Measurements from ENCODE around the gene RYR3.

Gene RYR3

GRCh38 chr15:33700695-33701303 lies 390.0 kb downstream of the RYR3 start:
- no peaks in the 10 kb centered on the region for H3K27me3 ChIP-seq (replicated peaks; ENCODE audit: insufficient read depth, low read length)
- H3K9me2 ChIP-seq (replicated peaks; ENCODE audit: insufficient read depth, low read length): no peaks in the 10 kb centered on the region
- H3F3A ChIP-seq (ENCODE audit: insufficient read depth, low read length): no peaks in the 10 kb centered on the region
- 0 out of 2 replicates have a peak, but pooled peaks cover 4% of the 10 kb centered on the region for H3K4me1 ChIP-seq (ENCODE audit: low read length)
- no peaks in the 10 kb centered on the region for H3K9me3 ChIP-seq (replicated peaks; ENCODE audit: insufficient read depth, low read length)
- no peaks in the 10 kb centered on the region for H3K36me3 ChIP-seq (replicated peaks; ENCODE audit: insufficient read depth, low read length)
- H2AFZ ChIP-seq (ENCODE audit: low read length): peak overlapping the region; percentile 24; the same call in 1 of the 2 replicates
- no peak overlapping the region for H3K27ac ChIP-seq (ENCODE audit: low read length)
- TF ChIP-seq EZH2 (optimal IDR thresholded peaks at IDR 0.05; ENCODE audit: low read depth, low read length) (no peak), EZH2phosphoT487 (IDR thresholded peaks at IDR 0.05; ENCODE audit: low read length) (no peak)
- TF ChIP-seq, protein P1, sequence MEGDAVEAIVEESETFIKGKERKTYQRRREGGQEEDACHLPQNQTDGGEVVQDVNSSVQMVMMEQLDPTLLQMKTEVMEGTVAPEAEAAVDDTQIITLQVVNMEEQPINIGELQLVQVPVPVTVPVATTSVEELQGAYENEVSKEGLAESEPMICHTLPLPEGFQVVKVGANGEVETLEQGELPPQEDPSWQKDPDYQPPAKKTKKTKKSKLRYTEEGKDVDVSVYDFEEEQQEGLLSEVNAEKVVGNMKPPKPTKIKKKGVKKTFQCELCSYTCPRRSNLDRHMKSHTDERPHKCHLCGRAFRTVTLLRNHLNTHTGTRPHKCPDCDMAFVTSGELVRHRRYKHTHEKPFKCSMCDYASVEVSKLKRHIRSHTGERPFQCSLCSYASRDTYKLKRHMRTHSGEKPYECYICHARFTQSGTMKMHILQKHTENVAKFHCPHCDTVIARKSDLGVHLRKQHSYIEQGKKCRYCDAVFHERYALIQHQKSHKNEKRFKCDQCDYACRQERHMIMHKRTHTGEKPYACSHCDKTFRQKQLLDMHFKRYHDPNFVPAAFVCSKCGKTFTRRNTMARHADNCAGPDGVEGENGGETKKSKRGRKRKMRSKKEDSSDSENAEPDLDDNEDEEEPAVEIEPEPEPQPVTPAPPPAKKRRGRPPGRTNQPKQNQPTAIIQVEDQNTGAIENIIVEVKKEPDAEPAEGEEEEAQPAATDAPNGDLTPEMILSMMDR (IDR thresholded peaks at IDR 0.05; ENCODE audit: low read length): peak; percentile 95
- DNase-seq: peak; percentile 74
- no peak overlapping the region for H3K9ac ChIP-seq (ENCODE audit: low read length)
- H3K79me2 ChIP-seq (ENCODE audit: low read length): no peaks in the 10 kb centered on the region
- no peaks in the 10 kb centered on the region for H4K20me1 ChIP-seq (ENCODE audit: insufficient read depth, low read length)
- H3K4me3 ChIP-seq (ENCODE audit: low read length): 0 out of 2 replicates have a peak overlapping the region, but pooled peaks have one; percentile 5
- H3K4me2 ChIP-seq (ENCODE audit: low read depth, low read length): peak overlapping the region; percentile 26; the same call in 1 of the 2 replicates

DNA sequence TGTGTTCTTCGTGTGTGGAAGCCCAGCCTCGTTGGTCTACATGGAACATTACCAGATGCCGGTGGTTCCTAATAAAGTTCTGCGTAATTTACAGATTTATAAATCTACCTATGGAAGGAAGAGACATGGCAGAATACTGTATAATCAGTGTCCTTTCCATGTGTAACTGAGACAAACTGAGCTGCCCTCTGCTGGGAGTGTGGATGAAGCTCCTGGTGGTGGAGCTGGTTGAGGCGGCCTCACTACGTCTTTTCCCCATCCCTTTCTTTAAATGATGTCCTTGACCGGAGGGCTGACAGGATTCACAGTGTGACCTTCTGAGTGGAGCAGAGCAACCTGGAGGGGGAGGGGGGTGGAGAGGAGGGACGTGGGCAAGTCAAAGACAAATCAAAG lies 390.5 kb downstream of the RYR3 start:
- peak overlapping the region; percentile 24; the same call in 1 of the 2 replicates for H2AFZ ChIP-seq (ENCODE audit: low read length)
- no peak overlapping the region; the same call in 1 of the 2 replicates for H3K4me2 ChIP-seq (ENCODE audit: low read depth, low read length)
- no peaks in the 10 kb centered on the region for H3K27me3 ChIP-seq (replicated peaks; ENCODE audit: insufficient read depth, low read length)
- no peaks in the 10 kb centered on the region for H4K20me1 ChIP-seq (ENCODE audit: insufficient read depth, low read length)
- no peak overlapping the region for H3K9ac ChIP-seq (ENCODE audit: low read length)
- 0 out of 2 replicates have a peak, but pooled peaks cover 4% of the 10 kb centered on the region for H3K4me1 ChIP-seq (ENCODE audit: low read length)
- no peaks in the 10 kb centered on the region for H3F3A ChIP-seq (ENCODE audit: insufficient read depth, low read length)
- no peaks in the 10 kb centered on the region for H3K9me2 ChIP-seq (replicated peaks; ENCODE audit: insufficient read depth, low read length)
- no peak overlapping the region for H3K27ac ChIP-seq (ENCODE audit: low read length)
- no peaks in the 10 kb centered on the region for H3K36me3 ChIP-seq (replicated peaks; ENCODE audit: insufficient read depth, low read length)
- DNase-seq: no peak
- H3K79me2 ChIP-seq (ENCODE audit: low read length): no peaks in the 10 kb centered on the region
- no peak overlapping the region for H3K4me3 ChIP-seq (ENCODE audit: low read length)
- no peaks in the 10 kb centered on the region for H3K9me3 ChIP-seq (replicated peaks; ENCODE audit: insufficient read depth, low read length)
- no peak for TF ChIP-seq EZH2 (optimal IDR thresholded peaks at IDR 0.05; ENCODE audit: low read depth, low read length)
- TF ChIP-seq, protein P1 (IDR thresholded peaks at IDR 0.05; ENCODE audit: low read length): no peak
- TF ChIP-seq EZH2phosphoT487 (IDR thresholded peaks at IDR 0.05; ENCODE audit: low read length): no peak

DNA sequence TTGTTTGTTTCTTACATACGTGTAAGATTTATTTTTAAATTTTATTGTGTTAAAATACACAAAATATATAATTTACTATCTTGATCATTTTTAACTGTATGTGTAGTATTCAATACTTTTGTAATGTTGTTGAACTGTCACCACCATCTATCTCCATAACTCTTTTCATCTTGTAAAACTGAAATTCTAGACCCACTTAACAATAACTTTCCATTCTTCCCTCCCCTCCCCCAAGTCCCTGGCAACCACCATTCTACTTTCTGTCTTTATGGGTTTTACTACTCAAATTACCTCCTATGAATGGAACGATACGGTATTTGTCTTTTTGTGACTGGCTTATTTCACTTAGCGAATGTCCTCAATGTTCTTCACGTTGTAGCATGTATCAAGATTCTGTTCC lies 395.4 kb downstream of the RYR3 start:
- Histone ChIP-seq H4K20me1 (ENCODE audit: insufficient read depth, low read length) (no peaks in the 10 kb centered on the region), H3K9me3 (replicated peaks; ENCODE audit: insufficient read depth, low read length) (no peaks in the 10 kb centered on the region), H3K4me2 (ENCODE audit: low read depth, low read length) (no peak overlapping the region), H3K4me3 (ENCODE audit: low read length) (no peak overlapping the region), H3K36me3 (replicated peaks; ENCODE audit: insufficient read depth, low read length) (no peaks in the 10 kb centered on the region), H3F3A (ENCODE audit: insufficient read depth, low read length) (no peaks in the 10 kb centered on the region), H3K9ac (ENCODE audit: low read length) (no peak overlapping the region), H3K79me2 (ENCODE audit: low read length) (no peaks in the 10 kb centered on the region), H3K9me2 (replicated peaks; ENCODE audit: insufficient read depth, low read length) (no peaks in the 10 kb centered on the region), H3K4me1 (ENCODE audit: low read length) (no peaks in the 10 kb centered on the region), H2AFZ (ENCODE audit: low read length) (no peak overlapping the region), H3K27me3 (replicated peaks; ENCODE audit: insufficient read depth, low read length) (no peaks in the 10 kb centered on the region), H3K27ac (ENCODE audit: low read length) (no peak overlapping the region)
- TF ChIP-seq, protein P1 (IDR thresholded peaks at IDR 0.05; ENCODE audit: low read length): no peak
- no peak for TF ChIP-seq EZH2phosphoT487 (IDR thresholded peaks at IDR 0.05; ENCODE audit: low read length)
- no peak for TF ChIP-seq EZH2 (optimal IDR thresholded peaks at IDR 0.05; ENCODE audit: low read depth, low read length)
- DNase-seq: no peak
